GM10266 (cell line): ENCODE results near the gene PPP1R2C.

Source experiments
- DNase-seq: peaks from one replicate; pipeline ENCODE4 v3.0.0; 2012; ENCODE audit errors: extremely low spot score
- CTCF ChIP-seq: IDR thresholded peaks from 2 replicates; pipeline ENCODE4 v1.5.1; 2012; ENCODE audit warnings: mild to moderate bottlenecking, low read depth; ENCODE audit not compliant: control insufficient read depth, insufficient read depth; ENCODE audit errors: missing control alignments

The PPP1R2C gene

DNA sequence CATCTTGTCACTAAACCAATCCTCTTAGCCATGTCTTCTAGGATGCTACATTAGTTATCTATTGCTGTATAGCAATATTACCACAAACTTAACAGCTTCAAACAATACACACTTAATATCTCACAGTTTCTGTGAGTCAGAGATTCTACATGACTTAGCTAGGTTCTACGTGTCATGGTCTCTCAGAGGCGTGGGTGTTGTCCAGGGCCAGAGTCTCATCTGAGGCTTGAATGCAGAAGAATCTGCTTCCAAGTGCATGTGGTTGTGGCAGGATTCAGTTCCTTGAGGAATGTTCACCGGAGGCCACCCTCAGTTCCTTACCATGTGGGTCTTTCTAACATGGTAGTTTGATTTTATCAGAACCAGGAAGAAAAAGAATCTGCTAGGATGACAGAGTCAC is 26.4 kb downstream of the PPP1R2C start:
- no peak for DNase-seq
- no peak for TF ChIP-seq CTCF

DNA sequence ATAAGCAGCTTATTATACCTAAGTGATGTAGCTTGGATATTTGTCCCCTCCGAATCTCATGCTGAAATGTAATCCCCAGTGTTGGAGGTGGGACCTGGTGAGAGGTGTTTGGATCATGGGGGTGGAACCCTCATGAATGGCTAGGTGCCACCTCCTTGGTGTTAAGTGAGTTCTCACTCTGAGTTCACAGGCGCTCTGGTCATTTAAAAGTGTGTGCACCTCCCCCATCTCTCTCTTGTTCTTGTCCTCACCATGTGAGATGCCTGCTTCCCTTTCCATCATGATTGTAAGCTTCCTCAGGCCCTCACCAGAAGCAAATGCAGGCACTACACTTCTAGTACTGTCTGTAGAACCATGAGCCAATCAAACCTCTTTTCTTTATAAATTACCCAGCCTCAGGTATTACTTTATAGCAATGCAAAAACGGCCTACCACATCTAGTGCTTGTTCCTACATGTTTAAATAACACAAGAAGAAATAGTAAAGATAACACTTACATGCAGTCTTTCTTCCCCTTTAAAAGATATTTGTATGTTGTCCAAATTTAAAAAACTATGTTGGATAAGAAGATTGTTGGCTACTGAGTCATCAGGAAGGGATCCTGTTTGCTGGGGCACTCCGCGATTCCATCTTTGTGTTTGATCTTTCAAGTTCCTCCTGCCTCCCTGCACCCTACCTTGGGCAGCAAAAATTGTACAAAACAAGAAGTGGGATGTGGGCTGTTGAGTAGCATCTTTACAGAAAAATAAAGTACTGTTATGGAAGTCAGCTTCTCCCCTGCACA is 29.7 kb downstream of the PPP1R2C start:
- no peak for TF ChIP-seq CTCF
- DNase-seq = no peak

DNA sequence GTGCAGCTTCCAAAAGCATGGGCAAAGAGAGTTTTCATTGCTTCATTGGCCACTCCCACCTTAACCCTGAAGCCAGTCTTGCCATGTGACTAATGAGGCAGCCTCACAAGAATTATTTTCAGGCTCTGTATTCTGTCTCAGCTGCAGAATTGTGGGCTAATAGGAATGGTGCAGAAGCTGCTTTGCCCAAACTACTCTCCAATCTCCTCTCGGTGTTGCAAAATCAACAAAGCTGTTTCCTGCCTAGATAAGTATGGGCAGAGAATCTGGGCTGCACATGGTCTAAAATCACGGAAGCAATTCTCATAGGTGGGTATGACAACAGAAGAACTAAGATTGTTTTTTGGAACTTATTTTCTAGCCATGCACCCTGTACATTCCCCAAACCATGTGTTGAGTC is 31.4 kb downstream of the PPP1R2C start:
- no peak for DNase-seq
- TF ChIP-seq CTCF = no peak

GRCh38 chrX:42740456-42740855 is 37.5 kb downstream of the PPP1R2C start:
- TF ChIP-seq CTCF = no peak
- DNase-seq = no peak

- no peak for DNase-seq
- TF ChIP-seq CTCF = no peak
Measured at GRCh38 chrX:42739741-42740140, 38.2 kb downstream of the PPP1R2C start.

GRCh38 chrX:42739258-42739657 is 38.7 kb downstream of the PPP1R2C start:
- DNase-seq = no peak
- TF ChIP-seq CTCF = no peak

- DNase-seq = no peak
- TF ChIP-seq CTCF = no peak
Measured at GRCh38 chrX:42738552-42738951, 39.4 kb downstream of the PPP1R2C start.
